ENCODE data around the gene OR56A3.

DNA sequence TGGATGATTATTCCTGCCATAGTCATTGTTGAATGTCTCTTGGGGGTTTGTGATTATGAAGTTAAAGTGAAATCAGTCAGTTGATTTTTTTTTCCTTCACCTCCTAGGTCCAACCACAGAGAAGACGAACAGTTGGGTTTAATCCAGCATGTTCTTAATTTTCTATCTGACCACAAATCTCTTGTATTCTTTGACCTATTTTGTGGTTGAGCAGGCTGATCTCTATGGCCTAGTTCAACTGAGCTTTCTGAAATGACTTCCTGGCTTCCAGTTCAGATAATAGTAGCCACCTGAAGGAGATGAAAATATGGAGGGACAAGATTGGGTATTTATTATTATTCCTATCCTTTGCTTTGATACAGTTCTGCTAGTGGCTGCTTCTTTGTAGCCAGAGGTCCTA, 31.5 kb downstream of the OR56A3 start:
- TF ChIP-seq, protein P1, sequence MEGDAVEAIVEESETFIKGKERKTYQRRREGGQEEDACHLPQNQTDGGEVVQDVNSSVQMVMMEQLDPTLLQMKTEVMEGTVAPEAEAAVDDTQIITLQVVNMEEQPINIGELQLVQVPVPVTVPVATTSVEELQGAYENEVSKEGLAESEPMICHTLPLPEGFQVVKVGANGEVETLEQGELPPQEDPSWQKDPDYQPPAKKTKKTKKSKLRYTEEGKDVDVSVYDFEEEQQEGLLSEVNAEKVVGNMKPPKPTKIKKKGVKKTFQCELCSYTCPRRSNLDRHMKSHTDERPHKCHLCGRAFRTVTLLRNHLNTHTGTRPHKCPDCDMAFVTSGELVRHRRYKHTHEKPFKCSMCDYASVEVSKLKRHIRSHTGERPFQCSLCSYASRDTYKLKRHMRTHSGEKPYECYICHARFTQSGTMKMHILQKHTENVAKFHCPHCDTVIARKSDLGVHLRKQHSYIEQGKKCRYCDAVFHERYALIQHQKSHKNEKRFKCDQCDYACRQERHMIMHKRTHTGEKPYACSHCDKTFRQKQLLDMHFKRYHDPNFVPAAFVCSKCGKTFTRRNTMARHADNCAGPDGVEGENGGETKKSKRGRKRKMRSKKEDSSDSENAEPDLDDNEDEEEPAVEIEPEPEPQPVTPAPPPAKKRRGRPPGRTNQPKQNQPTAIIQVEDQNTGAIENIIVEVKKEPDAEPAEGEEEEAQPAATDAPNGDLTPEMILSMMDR (conservative IDR thresholded peaks at IDR 0.05; ENCODE audit: low read depth, low read length), result no peak
- TF ChIP-seq BHLHE40 (IDR thresholded peaks at IDR 0.05; ENCODE audit: low read depth, low read length) (no peak), MAFK (IDR thresholded peaks at IDR 0.05; ENCODE audit: low read depth, low read length) (no peak), SMC3 (IDR thresholded peaks at IDR 0.05; ENCODE audit: low read depth, low read length) (no peak), RFX5 (IDR thresholded peaks at IDR 0.05; ENCODE audit: low read depth, low read length) (no peak), CEBPB (IDR thresholded peaks at IDR 0.05; ENCODE audit: low read depth, low read length) (no peak), MXI1 (IDR thresholded peaks at IDR 0.05; ENCODE audit: borderline replicate concordance, low read depth, low read length) (no peak), POLR2A (IDR thresholded peaks at IDR 0.05; ENCODE audit: low read depth, low read length) (no peak), RAD21 (IDR thresholded peaks at IDR 0.05; ENCODE audit: low read length) (no peak), FOS (IDR thresholded peaks at IDR 0.05; ENCODE audit: low read depth, low read length) (no peak), RCOR1 (IDR thresholded peaks at IDR 0.05; ENCODE audit: insufficient replicate concordance, low read length) (no peak)
- TF ChIP-seq, protein P2, sequence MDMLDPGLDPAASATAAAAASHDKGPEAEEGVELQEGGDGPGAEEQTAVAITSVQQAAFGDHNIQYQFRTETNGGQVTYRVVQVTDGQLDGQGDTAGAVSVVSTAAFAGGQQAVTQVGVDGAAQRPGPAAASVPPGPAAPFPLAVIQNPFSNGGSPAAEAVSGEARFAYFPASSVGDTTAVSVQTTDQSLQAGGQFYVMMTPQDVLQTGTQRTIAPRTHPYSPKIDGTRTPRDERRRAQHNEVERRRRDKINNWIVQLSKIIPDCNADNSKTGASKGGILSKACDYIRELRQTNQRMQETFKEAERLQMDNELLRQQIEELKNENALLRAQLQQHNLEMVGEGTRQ (IDR thresholded peaks at IDR 0.05; ENCODE audit: low read depth, low read length), result no peak
- TF ChIP-seq, protein P3, sequence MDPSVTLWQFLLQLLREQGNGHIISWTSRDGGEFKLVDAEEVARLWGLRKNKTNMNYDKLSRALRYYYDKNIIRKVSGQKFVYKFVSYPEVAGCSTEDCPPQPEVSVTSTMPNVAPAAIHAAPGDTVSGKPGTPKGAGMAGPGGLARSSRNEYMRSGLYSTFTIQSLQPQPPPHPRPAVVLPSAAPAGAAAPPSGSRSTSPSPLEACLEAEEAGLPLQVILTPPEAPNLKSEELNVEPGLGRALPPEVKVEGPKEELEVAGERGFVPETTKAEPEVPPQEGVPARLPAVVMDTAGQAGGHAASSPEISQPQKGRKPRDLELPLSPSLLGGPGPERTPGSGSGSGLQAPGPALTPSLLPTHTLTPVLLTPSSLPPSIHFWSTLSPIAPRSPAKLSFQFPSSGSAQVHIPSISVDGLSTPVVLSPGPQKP (IDR thresholded peaks at IDR 0.05; ENCODE audit: borderline replicate concordance, low read depth, low read length), result no peak
